Activated T-cell treated with anti-CD3 and anti-CD28 coated beads for 4 hours (primary cell): Measurements from ENCODE around the gene MYADML2.

Experiments
- DNase-seq: peaks from one replicate; pipeline ENCODE4 v3.0.0-alpha.2; 2020

The MYADML2 gene

DNA sequence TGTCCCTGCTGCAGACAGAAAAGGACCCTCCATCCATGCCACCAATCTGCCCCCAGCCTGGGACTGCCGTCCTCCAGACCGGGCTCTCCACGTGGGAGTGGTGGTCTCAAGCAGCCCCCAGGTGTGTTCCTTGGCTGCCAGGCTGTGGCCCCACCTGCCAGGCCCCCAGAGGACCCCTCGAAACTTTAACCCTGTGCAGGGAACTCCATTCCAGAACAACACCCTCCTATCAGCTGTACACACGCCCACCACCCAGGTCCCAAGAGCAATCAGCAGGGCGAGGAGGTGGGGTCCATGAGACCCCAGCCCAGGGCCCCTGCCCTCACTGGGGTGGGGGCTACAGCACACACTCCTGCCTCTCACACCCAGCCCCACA is 11.3 kb downstream of the MYADML2 start:
- DNase-seq, result no peak

GRCh38 chr17:81934850-81935708 is 12.0 kb downstream of the MYADML2 start:
- no peak for DNase-seq

GRCh38 chr17:81934098-81934757 is 12.8 kb downstream of the MYADML2 start:
- no peak for DNase-seq

- no peak for DNase-seq
Measured at GRCh38 chr17:81933178-81933699, 13.8 kb downstream of the MYADML2 start.

- DNase-seq, result no peak
Measured at GRCh38 chr17:81932333-81932983, 14.6 kb downstream of the MYADML2 start.

- DNase-seq, result no peak
Measured at GRCh38 chr17:81931557-81932332, 15.3 kb downstream of the MYADML2 start.

DNA sequence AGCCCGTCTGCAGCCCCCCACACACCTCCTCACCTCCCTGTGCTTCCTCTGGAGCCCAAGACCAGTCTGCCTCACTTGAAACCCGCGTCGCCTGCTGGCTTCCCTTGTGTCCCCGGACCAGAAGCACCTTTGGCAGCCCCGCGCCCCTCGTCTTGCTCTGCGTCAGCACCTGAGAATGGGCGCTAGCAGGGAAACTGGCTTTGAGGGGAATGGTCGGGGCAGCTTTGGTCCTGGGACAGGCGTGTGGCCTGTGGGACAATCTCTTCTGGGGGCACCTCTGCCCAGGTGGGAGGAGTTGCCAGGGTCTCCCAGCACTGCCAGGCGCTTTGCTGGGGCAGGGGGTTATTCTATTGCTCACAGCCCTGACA is 15.9 kb downstream of the MYADML2 start:
- DNase-seq, result no peak

DNA sequence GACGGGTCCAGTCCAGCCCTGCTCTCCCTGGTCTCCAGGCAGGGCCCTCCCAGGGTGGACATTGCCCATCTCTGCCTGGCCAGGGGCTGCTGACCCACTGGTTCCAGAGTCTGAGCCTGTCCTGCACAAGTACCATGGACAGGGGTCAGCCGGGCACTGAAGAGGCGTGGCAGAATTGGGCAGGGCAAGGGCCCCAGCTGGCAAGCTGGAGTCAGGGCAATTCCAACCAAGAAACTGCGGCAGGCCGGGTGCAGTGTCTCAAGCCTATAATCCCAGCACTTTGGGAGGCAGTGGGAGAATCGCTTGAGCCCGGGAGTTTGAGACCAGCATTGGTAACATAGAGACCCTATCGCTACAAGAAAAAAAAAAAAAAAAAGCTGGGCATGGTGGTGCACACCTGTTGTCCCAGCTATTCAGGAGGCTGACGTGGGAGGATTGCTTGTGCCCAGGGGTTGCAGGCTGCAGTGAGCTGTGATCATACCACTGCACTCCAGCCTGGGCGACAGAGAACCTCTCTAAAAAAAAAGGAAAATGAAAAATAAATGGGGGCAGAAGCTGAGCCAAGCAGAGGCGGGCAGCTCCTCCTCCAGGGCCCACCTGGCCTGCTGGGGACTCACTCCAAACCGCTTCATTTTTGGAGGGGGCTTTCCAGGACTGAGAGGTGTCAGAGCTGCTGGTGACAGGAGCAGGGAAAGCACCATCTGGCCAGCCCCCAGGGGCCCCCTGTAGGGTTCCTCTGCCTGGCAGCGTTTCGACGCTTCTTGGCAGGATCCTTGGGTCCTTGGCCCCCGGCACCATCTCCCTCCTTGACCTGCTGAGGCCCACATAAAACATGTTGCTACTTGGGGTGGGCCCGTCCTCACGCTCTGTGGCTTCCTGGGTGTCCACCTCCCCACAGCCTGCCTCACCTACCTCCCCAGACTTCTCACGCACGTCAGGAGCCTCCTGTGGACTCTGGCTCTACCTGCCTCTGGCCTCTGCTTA is 16.6 kb downstream of the MYADML2 start:
- DNase-seq, result no peak

GRCh38 chr17:81929253-81930141 is 17.5 kb downstream of the MYADML2 start:
- no peak for DNase-seq

GRCh38 chr17:81928544-81929252 is 18.3 kb downstream of the MYADML2 start:
- DNase-seq, result no peak

DNA sequence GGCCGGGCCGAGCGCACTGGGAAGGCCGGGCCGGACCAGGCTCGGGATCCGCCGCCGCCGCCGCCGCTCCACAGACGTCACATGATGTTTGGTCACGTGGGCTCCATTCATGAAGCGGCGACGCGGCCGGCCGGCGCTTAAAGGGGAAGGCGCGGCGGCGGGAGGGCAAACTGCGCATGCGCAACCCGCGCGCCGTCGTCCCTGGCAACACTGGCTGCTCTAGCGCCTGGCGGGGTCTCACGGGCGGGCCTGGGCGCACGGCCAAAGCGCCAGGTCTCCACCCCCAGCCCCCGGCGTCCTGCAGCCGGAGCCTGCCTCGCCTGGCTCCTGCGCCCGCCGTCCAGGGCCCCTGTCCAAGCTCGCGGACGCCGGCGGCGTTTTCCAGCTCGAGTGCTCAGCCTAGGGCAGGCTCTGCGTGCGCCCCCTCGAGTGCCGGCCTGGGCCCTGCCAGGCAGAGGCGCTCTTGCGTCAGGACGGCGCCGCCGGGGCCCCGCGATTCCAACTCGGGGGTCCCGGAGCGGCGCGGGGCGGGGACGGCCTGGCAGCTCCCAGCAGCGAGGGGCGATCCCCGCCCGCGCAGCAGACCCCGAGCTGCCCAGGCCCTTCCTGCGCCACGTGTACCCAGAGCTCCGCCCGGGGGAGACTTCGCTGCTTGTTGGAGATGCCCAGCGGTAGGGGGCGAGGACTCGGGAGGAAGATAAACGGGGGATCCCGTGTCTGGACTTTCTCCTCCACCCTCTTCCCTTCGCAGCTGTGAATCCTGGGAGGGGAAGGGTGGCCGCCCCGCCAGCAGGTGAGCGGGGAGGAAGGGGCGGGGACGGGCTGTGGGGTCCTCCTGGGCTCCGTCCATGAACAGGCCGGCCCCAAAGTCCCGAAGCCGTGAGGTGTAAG is 19.1 kb downstream of the MYADML2 start, which contains the start of gene MAFG:
Gene MAFG, minus strand, starts transcription at position 83 of the 891 bp plus-strand sequence. CDS start 4,550 bp downstream, outside the sequence.
- DNase-seq, result peak; percentile 81

GRCh38 chr17:81927152-81927652 is 19.8 kb downstream of the MYADML2 start:
- peak; percentile 29 for DNase-seq

DNA sequence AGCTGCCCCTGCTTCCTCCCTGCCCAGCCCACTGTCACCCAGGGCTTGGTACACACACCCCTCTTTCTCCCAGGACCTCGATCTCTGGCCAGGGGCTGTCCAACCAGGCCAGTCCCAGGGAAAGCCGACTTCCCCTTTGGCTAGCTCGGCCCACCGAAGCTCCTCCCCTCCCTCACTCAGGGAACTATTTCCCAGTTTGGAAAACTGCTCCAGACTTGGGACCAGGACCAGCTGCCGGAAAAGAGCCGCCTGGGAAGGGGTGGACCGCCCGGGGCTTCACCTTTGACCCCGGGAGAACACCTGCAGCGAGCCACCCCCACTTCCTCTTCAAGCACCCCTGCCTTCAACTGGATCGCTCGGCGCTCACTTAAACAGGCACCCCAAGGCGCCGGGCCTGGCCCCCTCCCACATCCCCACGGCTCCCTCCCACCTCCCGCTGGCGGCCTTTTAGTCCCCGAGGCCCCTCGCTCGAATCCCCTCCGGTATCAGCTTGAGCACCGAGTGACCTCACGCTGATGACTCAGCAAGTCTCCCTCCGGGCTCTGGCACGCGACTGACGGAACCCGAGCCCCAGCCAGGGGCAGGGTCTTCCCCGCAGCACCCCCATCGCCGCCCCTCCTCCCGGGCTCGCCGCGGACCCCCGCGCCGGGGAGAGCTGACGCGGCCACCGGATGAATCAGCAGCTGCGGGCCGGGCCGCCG is 20.4 kb downstream of the MYADML2 start:
- peak; percentile 56 for DNase-seq

- DNase-seq, result no peak
Measured at GRCh38 chr17:81925860-81926450, 21.1 kb downstream of the MYADML2 start.

GRCh38 chr17:81924557-81925532 is 22.2 kb downstream of the MYADML2 start:
- DNase-seq, result no peak
